HCT116 (cell line): ENCODE results near the gene UNKL. TPM values are rescaled to one million over a fixed set of nuclear protein-coding genes. Genes with fewer than 3 reads are reported as not detected.

Experiments
- ATAC-seq: fragments of 200-7000 bp; cut with Tn5 transposase; 2 replicates; pipeline ENCODE4 v1.9.1; 2020; ENCODE audit warnings: mild to moderate bottlenecking, moderate library complexity
- BruUV-seq: library from RNA; stranded (reverse); fragments of 400-500 nt; replicated peaks from 2 replicates; lab custom pipeline; 2021; lab: Mats Ljungman, UMichigan
- CTCF ChIA-PET: fragments of 300-600 bp; sonication (Branson Sonifier 250); formaldehyde crosslinking; loops from one replicate; lab custom pipeline; 2021; ENCODE audit warnings: antibody characterized with exemption; lab: Charles Lee
- POLR2A ChIA-PET: fragments of 300-600, 350-600 bp; sonication (Branson Sonifier 250); formaldehyde crosslinking; loops from one replicate; lab custom pipeline; 2021; ENCODE audit warnings: antibody characterized with exemption; lab: Charles Lee
- RAD21 ChIA-PET, 2 experiments: fragments of 300-600 bp; sonication (Branson Sonifier 250); formaldehyde crosslinking; loops; one replicate each; lab custom pipeline; 2023; ENCODE audit warnings: low total read pairs in 2 of 2; ENCODE audit not compliant: uncharacterized antibody in 2 of 2, unreplicated experiment in 2 of 2, low non-redundant PET in 1 of 2; lab: Charles Lee
- DNase-seq: peaks from one replicate; pipeline ENCODE4 v3.0.0-alpha.2; 2010; ENCODE audit warnings: low read depth, low spot score
- H2AFZ ChIP-seq: fragments of 200-600 bp; shearing (Covaris generic), sonication (generic); 2 replicates; pipeline ENCODE4 v1.6.1; 2017; ENCODE audit warnings: low read depth, mixed run types, mixed read lengths, antibody characterized with exemption, low read length; ENCODE audit not compliant: poor library complexity, severe bottlenecking
- H3K27ac ChIP-seq: 2 replicates; pipeline ENCODE4 v1.5.1; 2012; ENCODE audit warnings: low read depth, low read length
- H3K27me3 ChIP-seq: fragments of 200-600 bp; sonication (generic); 2 replicates; pipeline ENCODE4 v1.6.1; 2016; ENCODE audit warnings: mixed run types, low read length, mixed read lengths; ENCODE audit not compliant: insufficient read depth
- H3K36me3 ChIP-seq, 2 experiments: fragments of 200-500 bp in 1 of 2; fragments of 200-600 bp in 1 of 2; sonication (Bioruptor generic) in 1 of 2; sonication (generic) in 1 of 2; 2 replicates each; pipeline versions ENCODE4 v1.5.1 to v1.6.1; 2014 to 2016; ENCODE audit warnings: low read length in 2 of 2, inconsistent platforms in 1 of 2, mixed read lengths in 1 of 2, mixed run types in 1 of 2; ENCODE audit not compliant: insufficient read depth in 2 of 2, control insufficient read depth in 1 of 2
- H3K4me1 ChIP-seq, 2 experiments: fragments of 200-600 bp in 1 of 2; sonication (generic) in 1 of 2; 2 replicates each; pipeline versions ENCODE4 v1.5.1 to v1.6.1; 2012 to 2017; ENCODE audit warnings: low read length in 2 of 2, inconsistent platforms in 1 of 2, mild to moderate bottlenecking in 1 of 2, mixed read lengths in 1 of 2, mixed run types in 1 of 2, moderate library complexity in 1 of 2; ENCODE audit not compliant: insufficient read depth in 2 of 2, control insufficient read depth in 1 of 2
- H3K4me2 ChIP-seq: fragments of 200-600 bp; sonication (generic); 2 replicates; pipeline ENCODE4 v1.6.1; 2017; ENCODE audit warnings: mixed run types, low read length, mixed read lengths
- H3K4me3 ChIP-seq, 2 experiments: fragments of 200-600 bp in 1 of 2; sonication (generic) in 1 of 2; replicated peaks in 1 of 2; 2 replicates each; pipeline ENCODE4 v1.5.1; 2011 to 2016; ENCODE audit warnings: low read length in 2 of 2, control low read depth in 1 of 2, low read depth in 1 of 2, mild to moderate bottlenecking in 1 of 2, mixed read lengths in 1 of 2, mixed run types in 1 of 2
- H3K79me2 ChIP-seq: fragments of 200-600 bp; sonication (generic); 2 replicates; pipeline ENCODE4 v1.6.1; 2017; ENCODE audit warnings: mild to moderate bottlenecking, mixed run types, low read length, moderate library complexity, mixed read lengths; ENCODE audit not compliant: insufficient read depth
- H3K9ac ChIP-seq: fragments of 200-600 bp; sonication (generic); 2 replicates; pipeline ENCODE4 v1.6.1; 2016; ENCODE audit warnings: low read length, mixed read lengths
- H3K9me2 ChIP-seq: fragments of 200-600 bp; sonication (generic), shearing (Covaris generic); 2 replicates; pipeline ENCODE4 v1.6.1; 2017; ENCODE audit warnings: mixed run types, mild to moderate bottlenecking, moderate library complexity; ENCODE audit not compliant: insufficient read depth
- H3K9me3 ChIP-seq, 2 experiments: fragments of 200-500 bp in 1 of 2; fragments of 200-600 bp in 1 of 2; sonication (Bioruptor generic) in 1 of 2; sonication (generic) in 1 of 2; 2 replicates each; pipeline ENCODE4 v1.6.1; 2014 to 2017; ENCODE audit warnings: low read length in 2 of 2, mixed read lengths in 2 of 2, inconsistent platforms in 1 of 2, low read depth in 1 of 2, mild to moderate bottlenecking in 1 of 2, mixed run types in 1 of 2, moderate library complexity in 1 of 2; ENCODE audit not compliant: control insufficient read depth in 1 of 2, insufficient read depth in 1 of 2
- H4K20me1 ChIP-seq: fragments of 200-600 bp; sonication (generic), shearing (Covaris generic); 2 replicates; pipeline ENCODE4 v1.6.1; 2017; ENCODE audit warnings: mixed run types, mild to moderate bottlenecking, moderate library complexity; ENCODE audit not compliant: insufficient read depth
- CBX3 ChIP-seq: IDR thresholded peaks from 2 replicates; pipeline ENCODE4 v1.6.1; 2012; ENCODE audit warnings: low read depth
- CTCF ChIP-seq, 3 experiments: fragments of 200-600 bp in 1 of 3; sonication (generic) in 1 of 3; IDR thresholded peaks in 2 of 3; conservative IDR thresholded peaks in 1 of 3; 2 replicates each; pipeline ENCODE4 v1.5.1; 2012 to 2017; ENCODE audit warnings: low read depth in 2 of 3, low read length in 2 of 3, antibody characterized with exemption in 1 of 3, borderline replicate concordance in 1 of 3, control low read depth in 1 of 3, mild to moderate bottlenecking in 1 of 3, mixed read lengths in 1 of 3, mixed run types in 1 of 3, moderate library complexity in 1 of 3; ENCODE audit not compliant: insufficient read depth in 1 of 3
- EGR1 ChIP-seq: IDR thresholded peaks from 2 replicates; pipeline ENCODE4 v1.6.1; 2012; ENCODE audit warnings: low read depth
- ELF1 ChIP-seq: IDR thresholded peaks from 2 replicates; pipeline ENCODE4 v1.6.1; 2012; ENCODE audit warnings: low read depth, borderline replicate concordance
- EZH2phosphoT487 ChIP-seq: fragments of 200-600 bp; IDR thresholded peaks from 2 replicates; pipeline ENCODE4 v1.6.1; 2018; ENCODE audit warnings: antibody characterized with exemption, borderline replicate concordance
- FOSL1 ChIP-seq: IDR thresholded peaks from 2 replicates; pipeline ENCODE4 v1.6.1; 2012; ENCODE audit warnings: low read depth
- JUND ChIP-seq: IDR thresholded peaks from 2 replicates; pipeline ENCODE4 v1.6.1; 2012
- POLR2A ChIP-seq: IDR thresholded peaks from 2 replicates; pipeline ENCODE4 v1.7.0; 2011; ENCODE audit warnings: borderline replicate concordance; ENCODE audit not compliant: insufficient read depth, insufficient read length; ENCODE audit errors: extremely low read depth
- POLR2AphosphoS5 ChIP-seq: IDR thresholded peaks from 2 replicates; pipeline ENCODE4 v1.6.1; 2011; ENCODE audit warnings: mild to moderate bottlenecking, low read depth, low read length, moderate library complexity
- RAD21 ChIP-seq: IDR thresholded peaks from 2 replicates; pipeline ENCODE4 v1.6.1; 2012; ENCODE audit warnings: low read depth, mild to moderate bottlenecking
- REST ChIP-seq: IDR thresholded peaks from 2 replicates; pipeline ENCODE4 v1.6.1; 2012; ENCODE audit warnings: low read depth
- SP1 ChIP-seq: IDR thresholded peaks from 2 replicates; pipeline ENCODE4 v1.6.1; 2012; ENCODE audit warnings: low read depth
- SRF ChIP-seq: IDR thresholded peaks from 2 replicates; pipeline ENCODE4 v1.6.1; 2012; ENCODE audit warnings: low read depth
- ZFX ChIP-seq: fragments of 450-650 bp; IDR thresholded peaks from 2 replicates; pipeline ENCODE4 v1.6.1; 2017
- ZNF274 ChIP-seq: fragments of 200-500 bp; sonication (Bioruptor generic); IDR thresholded peaks from 2 replicates; pipeline ENCODE4 v1.6.1; 2014; ENCODE audit warnings: mild to moderate bottlenecking, low read depth, low read length, inconsistent platforms
- intact Hi-C: fragments of 100-400 bp; cut with micrococcal nuclease; formaldehyde crosslinking; loops from 2 replicates; pipeline ENCODE4 v1.10.0; 2022
- total RNA-seq: library from RNA; stranded (reverse); gene quantifications from one replicate; pipeline ENCODE4 v1.2.1, GENCODE V29; 2021; ENCODE audit not compliant: unreplicated experiment
- TF ChIP-seq, protein P1 (sequence below): IDR thresholded peaks from 2 replicates; pipeline ENCODE4 v1.6.1; 2011; ENCODE audit warnings: mild to moderate bottlenecking, low read length, moderate library complexity; ENCODE audit not compliant: insufficient replicate concordance; ENCODE audit errors: extremely low read depth
- TF ChIP-seq, protein P2 (sequence below): IDR thresholded peaks from 2 replicates; pipeline ENCODE4 v1.6.1; 2012
- TF ChIP-seq, protein P3 (sequence below): IDR thresholded peaks from 2 replicates; pipeline ENCODE4 v1.6.1; 2012

UNKL gene
- total RNA-seq, 1 experiment from 2014 or later: 24.9 TPM

DNA sequence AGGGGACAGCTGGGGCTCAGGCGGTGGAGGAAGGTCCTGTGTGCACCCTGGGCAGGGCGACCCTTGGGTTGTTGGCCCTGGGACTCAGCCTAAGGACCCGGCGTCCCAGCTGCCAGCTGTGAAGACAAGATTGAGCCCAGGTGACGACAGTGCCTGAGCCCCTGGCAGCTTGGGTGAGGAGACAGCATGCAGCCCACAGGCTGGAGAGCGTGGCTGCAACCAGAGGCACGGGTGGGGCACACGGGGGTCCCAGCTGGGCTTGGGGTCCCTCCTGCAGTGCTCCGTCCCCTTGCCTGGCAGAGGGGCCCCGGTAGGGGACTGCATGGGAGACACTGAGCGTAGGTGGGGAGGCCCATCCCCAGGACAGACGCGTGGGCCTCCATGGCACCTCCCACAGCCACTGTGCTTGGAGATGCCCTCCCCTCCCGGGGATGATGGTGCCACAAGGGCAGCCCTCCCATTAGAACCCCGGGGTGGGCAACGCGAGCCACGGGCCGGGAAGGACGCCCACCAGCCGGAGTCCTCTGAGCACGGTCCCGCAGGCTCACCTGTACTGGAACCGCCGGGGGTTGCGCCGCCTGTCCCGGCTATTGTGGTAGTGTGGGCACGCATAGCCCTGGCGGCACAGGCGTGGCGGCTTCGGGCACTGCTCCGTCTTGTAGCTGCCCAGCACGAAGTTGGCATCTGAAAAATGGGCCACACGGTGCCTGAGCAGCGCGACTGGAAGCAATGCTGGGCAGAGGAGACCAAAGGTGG lies 15.5 kb downstream of the UNKL start:
- ChIA-PET CTCF (no interaction called here), RAD21 (no interaction called here), POLR2A (no interaction called here)
- no peaks in the 10 kb centered on the region for H4K20me1 ChIP-seq
- no peak overlapping the region for H3K4me3 ChIP-seq
- H3K27ac ChIP-seq: no peak overlapping the region
- intact Hi-C loops: no loop called here
- H3K79me2 ChIP-seq: no peaks in the 10 kb centered on the region
- H3K27me3 ChIP-seq: no peaks in the 10 kb centered on the region
- no peak overlapping the region for H3K4me2 ChIP-seq
- H3K9me3 ChIP-seq: no peaks in the 10 kb centered on the region
- no peak overlapping the region for H2AFZ ChIP-seq
- H3K9me2 ChIP-seq: no peaks in the 10 kb centered on the region
- no peaks in the 10 kb centered on the region for H3K4me1 ChIP-seq
- ATAC-seq: no peak
- no TSS peak for BruUV-seq
- no peaks in the 10 kb centered on the region for H3K36me3 ChIP-seq
- H3K9ac ChIP-seq: no peak overlapping the region
- no peak for DNase-seq
- TF ChIP-seq POLR2AphosphoS5: no peak
- no peak for TF ChIP-seq JUND
- no peak for TF ChIP-seq FOSL1
- TF ChIP-seq REST: no peak
- no peak for TF ChIP-seq ZFX
- TF ChIP-seq EZH2phosphoT487: no peak
- no peak for TF ChIP-seq EGR1
- TF ChIP-seq, protein P1, sequence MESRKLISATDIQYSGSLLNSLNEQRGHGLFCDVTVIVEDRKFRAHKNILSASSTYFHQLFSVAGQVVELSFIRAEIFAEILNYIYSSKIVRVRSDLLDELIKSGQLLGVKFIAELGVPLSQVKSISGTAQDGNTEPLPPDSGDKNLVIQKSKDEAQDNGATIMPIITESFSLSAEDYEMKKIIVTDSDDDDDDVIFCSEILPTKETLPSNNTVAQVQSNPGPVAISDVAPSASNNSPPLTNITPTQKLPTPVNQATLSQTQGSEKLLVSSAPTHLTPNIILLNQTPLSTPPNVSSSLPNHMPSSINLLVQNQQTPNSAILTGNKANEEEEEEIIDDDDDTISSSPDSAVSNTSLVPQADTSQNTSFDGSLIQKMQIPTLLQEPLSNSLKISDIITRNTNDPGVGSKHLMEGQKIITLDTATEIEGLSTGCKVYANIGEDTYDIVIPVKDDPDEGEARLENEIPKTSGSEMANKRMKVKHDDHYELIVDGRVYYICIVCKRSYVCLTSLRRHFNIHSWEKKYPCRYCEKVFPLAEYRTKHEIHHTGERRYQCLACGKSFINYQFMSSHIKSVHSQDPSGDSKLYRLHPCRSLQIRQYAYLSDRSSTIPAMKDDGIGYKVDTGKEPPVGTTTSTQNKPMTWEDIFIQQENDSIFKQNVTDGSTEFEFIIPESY: no peak
- no peak for TF ChIP-seq CBX3
- no peak for TF ChIP-seq CTCF (IDR thresholded peaks at IDR 0.05 in 2 of 3, conservative IDR thresholded peaks at IDR 0.05 in 1 of 3; ENCODE audit: borderline replicate concordance in 1 of 3, insufficient read depth in 1 of 3, low read depth in 2 of 3, low read length in 2 of 3)
- no peak for TF ChIP-seq ELF1
- no peak for TF ChIP-seq ZNF274
- TF ChIP-seq, protein P2, sequence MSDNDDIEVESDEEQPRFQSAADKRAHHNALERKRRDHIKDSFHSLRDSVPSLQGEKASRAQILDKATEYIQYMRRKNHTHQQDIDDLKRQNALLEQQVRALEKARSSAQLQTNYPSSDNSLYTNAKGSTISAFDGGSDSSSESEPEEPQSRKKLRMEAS: no peak
- no peak for TF ChIP-seq SP1
- TF ChIP-seq POLR2A: no peak
- TF ChIP-seq, protein P3, sequence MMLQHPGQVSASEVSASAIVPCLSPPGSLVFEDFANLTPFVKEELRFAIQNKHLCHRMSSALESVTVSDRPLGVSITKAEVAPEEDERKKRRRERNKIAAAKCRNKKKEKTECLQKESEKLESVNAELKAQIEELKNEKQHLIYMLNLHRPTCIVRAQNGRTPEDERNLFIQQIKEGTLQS: no peak
- TF ChIP-seq SRF: no peak
- no peak for TF ChIP-seq RAD21
